ENCODE results near the gene KRT81.
"Not testable (repeated sequence)": the region's sequence is repeated elsewhere in the genome, so short reads cannot be mapped to it uniquely, and the experiment has no call there.

KRT81 gene

DNA sequence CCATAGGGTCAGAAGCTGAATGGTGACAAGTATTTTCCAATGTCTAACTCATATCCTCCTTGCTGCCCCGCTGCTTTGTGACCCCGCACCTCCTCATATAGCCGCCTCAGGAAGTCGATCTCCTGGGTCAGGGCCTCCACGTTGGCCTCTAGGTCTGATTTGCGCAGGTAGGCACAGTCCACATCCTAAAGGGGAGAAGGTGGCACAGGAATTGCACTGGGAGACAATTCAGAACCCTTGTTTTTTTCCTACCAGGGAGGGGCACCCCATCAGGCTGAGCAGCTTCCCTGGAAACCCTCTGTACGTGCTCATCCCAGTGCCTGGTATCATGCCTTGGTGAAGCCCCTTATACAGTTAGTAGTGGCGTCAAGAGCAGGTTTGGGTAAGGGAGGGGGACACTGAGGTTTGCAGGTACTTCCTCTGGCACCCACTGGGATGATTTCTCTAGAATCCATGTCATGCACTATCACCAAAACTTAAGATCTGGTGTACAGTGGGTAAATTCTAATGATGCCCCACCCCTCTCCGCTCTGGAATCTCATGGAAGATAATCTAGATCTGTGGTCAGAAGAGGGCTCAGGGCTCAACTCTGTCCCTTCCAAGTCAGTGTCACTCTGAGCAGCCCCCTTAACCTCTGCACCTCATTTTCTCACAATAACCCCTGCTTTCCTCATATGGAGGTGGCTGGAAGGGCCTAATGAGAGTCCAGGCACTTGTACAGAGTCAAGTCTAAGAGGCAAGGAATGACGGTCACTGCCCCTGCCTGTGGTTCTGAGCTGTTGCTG lies 37.0 kb downstream of the KRT81 start:
- no peak for DNase-seq (ENCODE audit: low read depth in 1 of 2, low spot score in 1 of 2)

DNA sequence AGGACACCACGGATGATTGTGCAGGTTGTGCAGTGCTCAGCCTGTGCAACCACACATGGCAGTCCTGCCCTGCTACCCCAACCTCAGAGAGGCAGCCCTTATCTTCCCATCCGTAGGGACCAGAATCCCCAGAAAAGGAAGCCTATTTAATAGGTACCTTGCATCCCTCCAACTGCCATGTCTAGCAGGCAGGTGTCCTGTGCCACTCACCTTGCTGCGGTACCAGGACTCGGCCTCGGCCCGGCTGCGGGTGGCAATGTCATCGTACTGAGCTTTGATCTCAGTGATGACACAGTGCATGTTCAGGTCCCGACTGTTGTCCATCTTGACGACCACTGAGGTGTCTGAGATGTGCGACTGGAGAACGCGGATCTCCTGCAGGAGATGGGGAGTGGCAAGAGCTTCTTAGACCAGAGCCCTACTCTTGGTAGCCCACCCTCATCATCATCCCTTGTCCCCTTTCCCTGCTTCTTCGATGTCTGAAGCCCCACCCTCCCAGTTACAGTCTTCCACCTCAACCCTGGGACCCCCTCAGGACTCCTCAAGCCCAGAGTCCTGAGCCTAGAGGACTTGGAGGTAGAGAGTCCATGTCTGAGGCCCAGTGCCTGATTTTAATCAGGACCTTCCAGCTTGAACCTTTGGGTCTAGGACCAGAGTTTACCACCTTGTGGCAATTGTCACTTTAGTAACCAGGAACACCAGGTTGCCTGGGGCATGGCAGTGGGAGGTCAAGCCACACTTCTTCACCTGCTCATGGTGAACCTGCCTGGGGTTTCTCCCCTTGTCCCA lies 37.7 kb downstream of the KRT81 start:
- no peak for DNase-seq (ENCODE audit: low read depth in 1 of 2, low spot score in 1 of 2)

DNA sequence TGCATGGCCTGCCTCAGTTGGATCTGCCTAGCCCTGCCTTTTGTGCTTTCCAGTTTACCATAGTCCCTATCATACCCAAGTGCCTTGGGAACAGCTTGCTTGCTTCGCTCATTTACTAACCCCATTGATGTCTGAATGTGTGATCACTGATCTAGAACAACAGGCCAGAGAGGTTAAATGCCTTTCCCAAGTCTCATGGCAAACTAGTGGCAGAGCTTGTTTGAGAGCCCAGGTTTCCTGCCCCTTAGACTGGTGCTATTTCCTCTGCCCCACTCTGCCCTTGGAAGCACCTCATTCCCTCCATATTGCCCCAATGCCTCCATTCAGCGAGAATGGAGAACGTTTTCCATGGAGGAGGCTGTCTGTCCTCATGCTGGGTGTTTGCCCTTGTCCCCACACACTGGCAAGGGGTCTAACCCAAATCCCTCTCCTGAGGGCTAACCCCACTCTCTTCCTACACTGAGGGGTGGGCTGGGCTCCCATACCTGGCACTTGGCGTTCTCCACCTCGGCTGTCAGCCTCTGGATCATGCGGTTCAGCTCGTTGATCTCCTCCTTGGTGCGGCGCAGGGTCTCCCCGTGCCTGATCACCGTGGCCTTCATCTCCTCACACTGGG lies 38.5 kb downstream of the KRT81 start:
- DNase-seq (ENCODE audit: low read depth in 1 of 2, low spot score in 1 of 2), result no peak

GRCh38 chr12:52252175-52252615 lies 39.1 kb downstream of the KRT81 start:
- not testable (repeated sequence) for DNase-seq (ENCODE audit: low read depth in 1 of 2, low spot score in 1 of 2)

DNA sequence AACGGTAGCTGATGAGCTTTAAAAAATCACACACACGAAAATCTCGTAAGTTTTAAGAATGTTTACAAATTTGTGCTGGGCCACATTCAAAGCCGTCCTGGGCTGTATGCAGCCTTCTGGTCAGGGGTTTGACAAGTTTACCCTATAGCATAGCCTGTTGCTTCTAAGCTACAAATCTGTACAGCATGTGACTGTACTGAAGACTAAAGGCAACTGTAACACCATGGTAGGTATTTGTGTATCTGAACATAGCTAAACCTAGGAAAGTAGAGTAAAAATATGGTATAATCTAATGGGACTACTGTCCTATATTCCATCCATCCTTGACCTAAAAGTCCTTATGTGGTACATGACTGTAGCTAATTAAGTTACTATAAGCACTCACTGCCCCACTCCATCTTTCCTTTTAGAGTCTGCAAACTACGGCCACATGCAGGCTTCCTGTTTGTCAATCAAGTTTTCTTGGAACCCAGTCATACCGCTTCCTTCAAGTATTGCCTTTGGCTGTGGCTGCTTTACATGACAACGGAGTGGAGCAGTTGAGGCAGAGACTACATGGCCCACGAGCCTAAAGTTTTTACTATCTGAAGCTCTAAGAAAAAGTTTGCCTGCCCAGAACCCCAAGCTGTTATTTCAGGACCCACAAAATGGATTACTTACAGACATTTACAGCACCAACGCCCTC lies 39.8 kb downstream of the KRT81 start:
- DNase-seq (ENCODE audit: low read depth in 1 of 2, low spot score in 1 of 2), result no peak

- no peak for DNase-seq (ENCODE audit: low read depth in 1 of 2, low spot score in 1 of 2)
These were observed 41.0 kb downstream of the KRT81 start for GRCh38 chr12:52250048-52250990.

DNA sequence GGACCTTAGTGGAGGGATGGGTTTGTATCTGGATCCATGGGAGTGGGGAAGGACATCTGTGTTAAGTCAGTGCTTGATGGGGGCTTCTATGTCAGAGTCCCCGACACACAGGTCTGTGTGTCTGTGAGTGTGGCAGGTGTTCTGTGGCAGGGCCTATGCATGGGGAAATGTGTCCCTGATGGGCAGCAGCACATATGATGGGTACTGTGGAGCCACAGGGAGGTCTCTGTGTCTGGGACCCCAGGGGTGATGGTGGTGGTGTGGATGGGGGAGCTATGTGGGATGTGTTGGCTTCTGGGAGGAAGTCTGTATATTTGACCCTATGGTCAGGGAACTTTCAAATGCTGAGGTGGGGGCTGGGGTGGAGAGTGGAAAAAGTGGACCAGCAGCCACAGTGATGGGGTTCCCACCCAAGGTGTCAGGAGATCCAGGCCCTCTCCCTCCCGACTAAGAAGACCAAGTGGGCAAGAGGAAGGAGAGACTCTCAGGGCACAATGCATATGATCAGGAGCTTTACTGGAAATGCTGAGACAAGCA lies 41.8 kb downstream of the KRT81 start:
- DNase-seq (ENCODE audit: low read depth in 1 of 2, low spot score in 1 of 2), result no peak

DNA sequence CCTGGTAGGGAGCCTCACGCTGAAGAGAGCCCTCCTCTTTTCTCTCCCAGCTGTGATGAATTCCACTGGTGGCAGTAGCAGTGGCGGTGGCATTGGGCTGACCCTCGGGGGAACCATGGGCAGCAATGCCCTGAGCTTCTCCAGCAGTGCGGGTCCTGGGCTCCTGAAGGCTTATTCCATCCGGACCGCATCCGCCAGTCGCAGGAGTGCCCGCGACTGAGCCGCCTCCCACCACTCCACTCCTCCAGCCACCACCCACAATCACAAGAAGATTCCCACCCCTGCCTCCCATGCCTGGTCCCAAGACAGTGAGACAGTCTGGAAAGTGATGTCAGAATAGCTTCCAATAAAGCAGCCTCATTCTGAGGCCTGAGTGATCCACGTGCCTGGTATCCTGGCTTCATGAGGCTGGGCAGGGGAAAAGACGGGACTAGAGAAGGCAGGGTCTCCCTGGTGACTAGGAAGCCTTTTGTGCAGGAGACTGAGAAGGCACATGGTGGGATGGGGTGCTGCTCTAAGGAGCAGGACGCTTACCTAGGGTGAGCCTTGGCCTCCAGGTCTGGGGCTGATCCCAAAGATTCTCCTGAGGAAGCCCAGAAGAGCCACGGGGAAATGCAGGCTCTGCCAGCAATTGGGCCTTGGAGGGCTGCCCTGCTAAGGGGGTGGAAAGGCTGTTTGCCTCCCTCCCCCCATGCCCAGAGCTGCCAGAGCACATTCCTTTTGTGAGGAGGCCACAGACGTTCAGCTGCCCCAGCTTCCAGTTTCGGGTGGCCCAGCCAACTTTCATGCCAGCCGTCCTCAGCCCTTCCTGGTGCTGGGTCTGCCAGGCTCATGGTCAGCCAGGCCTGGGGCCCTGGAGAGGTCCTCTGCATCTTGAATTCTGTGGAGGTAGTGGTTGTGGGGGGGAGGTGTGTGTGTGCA lies 42.5 kb downstream of the KRT81 start:
- no peak for DNase-seq (ENCODE audit: low read depth in 1 of 2, low spot score in 1 of 2)

DNA sequence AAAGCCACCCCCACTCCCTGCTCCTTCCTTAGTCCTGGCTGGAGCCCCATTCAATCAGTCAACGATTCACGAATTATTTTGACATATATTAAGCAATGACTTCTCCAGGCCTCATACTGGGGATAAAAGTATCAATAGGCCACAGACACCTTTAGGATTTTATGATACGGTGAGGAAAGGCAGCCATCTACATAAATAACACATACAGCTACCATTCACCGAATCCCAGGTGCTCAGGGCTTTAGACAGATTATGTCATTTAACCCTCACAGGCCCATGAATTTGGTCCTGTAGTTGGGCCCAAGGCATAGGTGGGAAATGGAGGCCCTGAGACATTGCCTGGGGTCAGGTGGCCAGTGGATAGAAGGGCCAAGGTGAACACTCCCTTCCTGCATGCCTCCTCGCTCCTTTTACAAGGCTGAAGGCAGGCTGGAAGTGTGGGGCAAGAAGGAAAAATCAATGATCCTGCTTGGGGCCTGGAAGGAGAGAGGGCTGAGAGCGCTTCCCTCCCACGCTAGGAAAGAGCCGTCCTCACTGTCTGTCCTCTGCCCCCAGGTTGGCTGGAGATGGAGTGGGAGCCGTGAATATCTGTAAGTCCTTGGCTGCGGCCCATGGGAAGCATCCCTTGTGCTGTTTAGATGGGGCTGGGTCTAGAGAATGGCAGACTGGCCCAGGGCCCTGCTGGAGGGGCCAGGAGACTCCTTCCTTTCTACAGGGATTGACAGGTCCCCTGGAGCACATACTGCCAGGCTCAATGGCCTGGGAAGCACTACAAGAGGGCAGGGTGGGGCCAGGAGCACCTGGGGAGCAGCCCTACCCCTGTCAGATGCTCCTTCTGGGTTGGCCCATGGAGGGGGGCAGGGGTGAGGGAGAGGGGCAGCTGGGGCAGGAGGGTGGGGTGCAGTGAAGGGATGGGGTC lies 43.5 kb downstream of the KRT81 start:
- DNase-seq (ENCODE audit: low read depth in 1 of 2, low spot score in 1 of 2), result no peak

DNA sequence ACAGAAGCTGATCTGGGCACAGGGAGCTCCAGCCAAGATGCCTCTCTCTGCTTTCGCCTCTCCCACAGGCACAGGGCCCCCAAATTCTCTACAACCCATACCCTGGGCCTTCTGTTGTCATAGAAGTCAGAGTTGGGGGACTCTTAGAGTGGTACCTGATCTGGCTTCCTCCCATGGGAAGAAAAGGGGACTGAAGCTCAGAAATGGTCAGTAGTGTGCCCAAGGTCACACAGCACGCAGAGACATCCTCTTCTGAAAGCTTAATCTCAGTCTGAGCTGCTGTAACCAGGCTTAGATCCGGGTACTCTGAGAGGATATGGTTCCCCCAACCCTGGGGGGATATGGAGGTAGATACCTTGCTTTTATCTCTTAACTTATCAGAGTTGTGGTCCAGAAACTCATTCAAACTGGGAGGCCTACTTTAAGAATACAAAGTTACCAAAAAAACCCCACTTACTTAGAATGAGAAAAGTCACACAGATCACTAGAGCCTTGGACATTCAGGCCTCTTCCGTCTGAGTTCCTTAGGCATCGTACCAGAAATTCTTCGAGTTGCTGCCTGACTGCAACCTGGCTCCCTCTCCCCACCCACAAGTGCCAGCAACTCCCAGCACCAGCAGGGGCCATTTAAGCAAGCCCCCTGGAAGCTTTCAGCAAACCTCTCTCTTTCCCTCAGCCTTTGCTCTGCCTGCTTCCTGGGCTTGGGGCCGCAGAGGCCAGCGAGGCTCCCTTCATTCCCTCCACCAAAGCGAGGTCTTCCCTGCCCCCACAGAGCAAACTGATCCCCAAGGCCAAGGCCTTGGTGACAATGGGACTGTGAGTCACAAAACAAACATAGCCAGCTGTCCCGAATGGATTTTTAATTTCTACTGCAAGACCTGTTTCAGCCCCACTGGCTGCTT lies 44.4 kb downstream of the KRT81 start:
- no peak for DNase-seq (ENCODE audit: low read depth in 1 of 2, low spot score in 1 of 2)

- DNase-seq (ENCODE audit: low read depth in 1 of 2, low spot score in 1 of 2), result no peak
These were observed 45.3 kb downstream of the KRT81 start for GRCh38 chr12:52245962-52246569.

GRCh38 chr12:52245259-52245961 lies 45.9 kb downstream of the KRT81 start:
- no peak for DNase-seq (ENCODE audit: low read depth in 1 of 2, low spot score in 1 of 2)

DNA sequence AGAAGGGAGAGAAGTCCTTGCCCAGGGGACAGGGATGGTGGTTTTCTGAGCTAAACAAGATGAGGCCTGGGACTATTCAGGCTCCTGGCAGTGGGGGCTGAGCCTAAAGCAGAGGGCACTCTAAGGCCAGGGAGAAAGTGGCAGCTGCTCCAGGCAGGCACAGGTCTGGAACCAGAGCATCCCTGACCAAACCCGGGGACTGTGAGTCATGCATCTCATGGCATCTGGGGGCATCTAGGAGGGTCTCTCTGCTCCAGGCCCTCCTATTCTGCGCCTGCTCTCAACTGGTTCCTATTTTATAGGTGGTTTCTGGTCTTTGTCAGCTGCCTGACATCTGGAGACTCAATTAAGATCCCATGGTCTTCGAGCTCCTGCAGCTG lies 46.7 kb downstream of the KRT81 start:
- no peak for DNase-seq (ENCODE audit: low read depth in 1 of 2, low spot score in 1 of 2)

DNA sequence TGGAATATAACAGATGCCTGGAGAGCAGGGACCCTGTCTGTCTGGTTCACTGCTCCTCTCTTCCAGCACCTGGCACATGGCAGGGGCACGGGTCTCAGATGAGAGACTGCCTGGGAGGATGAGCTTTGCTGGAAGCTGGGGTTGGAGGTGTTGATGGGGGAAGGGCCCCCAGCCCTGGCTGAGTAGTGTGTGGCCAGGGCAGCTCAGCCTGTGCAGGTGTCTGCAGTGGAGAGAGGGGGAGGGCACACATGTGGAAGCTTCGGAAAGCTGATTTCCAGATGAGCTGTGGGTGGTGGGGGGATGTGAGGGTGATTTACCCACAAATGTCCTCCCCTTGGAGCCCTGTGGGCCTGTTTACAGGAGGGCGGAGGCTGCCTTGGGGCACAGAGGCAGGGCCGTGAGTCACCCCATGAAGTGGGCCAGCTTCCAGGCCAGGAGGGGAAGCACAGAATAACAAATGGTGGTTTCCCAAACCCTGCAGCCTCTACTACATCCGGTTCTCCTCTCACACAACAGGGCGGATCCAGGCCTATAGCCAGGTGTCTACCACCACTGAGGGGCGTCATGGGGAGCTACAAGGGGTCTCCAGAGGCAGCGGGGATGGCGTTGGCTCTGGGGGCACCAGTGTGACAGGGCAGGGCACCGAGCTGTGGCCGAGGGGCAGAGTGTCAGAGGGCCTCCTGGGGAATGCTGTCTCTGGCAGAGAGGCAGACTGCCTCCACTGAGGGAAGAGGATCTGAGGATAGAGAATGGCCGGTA lies 47.3 kb downstream of the KRT81 start:
- DNase-seq (ENCODE audit: low read depth in 1 of 2, low spot score in 1 of 2), result peak; percentile 40 to 56

GRCh38 chr12:52243259-52243855 lies 48.0 kb downstream of the KRT81 start:
- no peak for DNase-seq (ENCODE audit: low read depth in 1 of 2, low spot score in 1 of 2)

All from activated CD4-positive, alpha-beta T cell treated with anti-CD3 and anti-CD28 coated beads, Interleukin-2, amount 50 U/mL, for 24 hours (primary cell).